T-helper 2 cell treated with Interferon-gamma antibody and Interleukin-4, amounts not matched to agents 100 ng/mL and 5 ng/mL, for 36 hours (primary cell): ENCODE measurements around the gene KMT5B. TPM values are rescaled to one million over a fixed set of nuclear protein-coding genes. Genes with fewer than 3 reads are reported as not detected.

Experiments used
- intact Hi-C: fragments of 100-400 bp; cut with micrococcal nuclease; formaldehyde crosslinking; loops from one replicate; pipeline ENCODE4 v1.15.1; 2023
- total RNA-seq: library from RNA; stranded (reverse); gene quantifications from 2 replicates; pipeline ENCODE4 v1.2.3, GENCODE V29; 2022

KMT5B gene
- total RNA-seq, 1 donor from 2014 or later, result 26.1 TPM

DNA sequence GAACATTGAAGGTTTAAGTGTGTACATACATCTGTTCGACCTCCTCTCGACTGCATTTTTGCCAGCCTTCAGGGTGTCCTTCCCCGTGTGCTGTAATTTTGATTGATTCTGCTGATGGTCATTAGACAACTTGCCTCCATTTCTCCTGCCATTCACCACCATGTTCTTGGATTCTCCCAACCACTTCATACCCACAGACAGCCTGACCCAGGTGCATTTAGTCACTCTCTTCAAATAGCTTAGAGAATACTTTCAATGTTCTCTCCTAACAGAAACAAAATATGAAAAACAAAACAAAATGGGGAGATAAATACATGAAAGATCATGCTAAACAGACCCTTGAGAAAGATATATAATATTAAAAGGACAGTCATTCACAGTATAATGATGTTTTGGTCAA, 23.2 kb downstream of the KMT5B start:
- intact Hi-C loops, result no loop called here

DNA sequence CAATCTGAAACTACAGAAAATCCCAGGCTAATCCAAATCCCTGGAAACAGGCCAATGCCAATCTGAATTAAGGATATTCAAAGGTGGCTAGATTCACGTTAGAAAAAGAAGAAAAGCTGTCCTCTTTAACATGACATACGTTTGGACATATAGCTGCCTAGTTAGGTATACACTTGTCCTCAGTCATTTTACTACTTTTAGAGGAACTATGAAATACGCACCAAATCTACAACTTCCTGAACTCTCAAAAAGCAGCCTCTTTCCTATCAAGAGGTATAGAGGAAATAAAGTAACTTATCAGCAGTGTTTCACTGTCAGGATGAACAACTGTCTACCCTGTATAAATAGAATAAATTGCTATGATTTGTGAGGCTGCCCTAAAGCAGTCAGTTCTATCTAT, 24.0 kb downstream of the KMT5B start:
- intact Hi-C loops, result no loop called here

DNA sequence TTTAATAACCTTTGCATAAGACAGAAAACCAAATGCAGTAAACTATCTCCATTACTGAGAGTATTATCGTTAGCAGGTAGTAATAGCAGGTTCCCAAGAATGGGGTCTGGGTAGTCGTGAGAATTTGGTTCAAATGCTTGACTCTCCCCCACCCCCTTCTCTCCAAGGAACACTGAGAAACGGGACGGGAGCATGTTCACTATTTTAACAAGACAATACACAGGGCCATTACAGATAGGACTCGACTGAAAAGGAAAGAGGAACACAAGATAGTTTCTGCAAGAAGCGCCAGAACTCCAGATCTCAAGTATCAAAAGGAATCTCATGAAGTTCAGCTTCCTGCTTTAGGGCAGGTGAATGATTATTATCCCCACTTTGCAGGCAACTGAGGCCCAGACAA, 27.0 kb downstream of the KMT5B start:
- intact Hi-C loops, result no loop called here

DNA sequence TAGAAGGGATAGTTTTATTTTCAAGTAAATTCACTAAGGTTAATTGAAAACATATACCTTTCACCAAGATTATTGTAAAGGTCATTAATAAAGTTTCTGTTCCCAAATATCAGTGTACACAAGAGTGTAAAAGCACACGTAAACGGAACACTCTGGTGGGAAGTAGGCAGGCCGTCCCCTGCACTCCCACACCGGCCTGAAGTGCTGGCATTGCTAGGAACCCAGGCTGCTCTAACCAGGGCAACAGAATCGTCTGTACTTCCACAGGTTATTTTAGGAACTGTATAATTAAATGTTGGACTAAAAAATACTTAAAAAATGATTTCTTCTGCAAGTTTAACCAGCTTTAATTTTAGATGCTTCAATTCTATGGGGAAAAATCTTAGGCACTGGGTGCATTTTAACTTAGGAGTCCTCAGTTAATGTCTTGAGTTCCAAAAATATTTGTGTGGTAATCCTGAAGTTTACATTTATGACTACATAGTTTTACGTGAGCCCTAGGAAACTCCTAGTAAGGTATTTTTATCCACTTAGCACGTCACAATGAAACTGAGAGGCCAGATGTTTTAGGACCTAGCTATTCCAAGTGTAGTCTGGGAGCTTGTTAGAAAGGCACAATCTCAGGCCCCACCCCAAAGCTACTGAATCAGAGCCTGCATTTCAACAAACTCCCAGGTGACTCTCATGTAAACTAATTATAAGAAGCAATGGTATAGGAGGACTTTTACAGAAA, 31.2 kb downstream of the KMT5B start:
- intact Hi-C loops, result no loop called here

DNA sequence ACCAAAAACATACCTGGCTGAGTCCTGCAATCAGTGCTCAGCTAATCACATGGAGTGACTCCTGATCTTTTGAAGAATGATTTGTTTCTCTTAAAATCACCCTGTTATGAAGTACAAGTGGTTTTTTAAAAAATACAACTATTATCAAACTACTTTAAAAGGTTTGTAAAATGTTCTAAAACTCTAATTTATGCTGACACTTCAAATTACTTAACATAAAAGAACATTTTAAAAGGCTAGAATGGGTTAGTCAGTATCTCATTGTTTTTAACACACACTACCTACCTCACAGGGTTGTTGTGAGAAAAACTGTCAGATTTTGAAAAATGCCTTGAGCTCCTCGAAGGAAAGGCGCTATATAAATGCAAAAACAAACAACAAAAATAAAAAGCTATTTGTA, 33.2 kb downstream of the KMT5B start:
- intact Hi-C loops, result no loop called here

DNA sequence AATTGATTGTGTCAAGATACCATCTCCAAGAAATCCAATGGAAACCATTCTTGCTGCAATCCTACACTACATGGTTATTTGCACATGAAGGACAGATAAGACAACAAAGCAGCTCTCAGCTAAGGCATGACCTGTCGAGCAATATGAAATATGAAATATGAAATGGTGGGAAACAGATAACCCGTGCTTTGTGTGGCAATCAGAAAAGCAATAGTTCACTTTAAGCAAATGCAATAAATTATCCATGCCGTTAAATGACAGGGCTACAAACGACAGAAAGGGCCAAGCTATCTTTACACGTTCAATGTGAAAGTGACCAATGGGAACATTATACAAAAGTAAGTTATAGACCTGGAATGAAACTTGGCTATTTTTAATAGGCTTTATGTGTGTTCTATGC, 35.2 kb downstream of the KMT5B start:
- intact Hi-C loops, result no loop called here

DNA sequence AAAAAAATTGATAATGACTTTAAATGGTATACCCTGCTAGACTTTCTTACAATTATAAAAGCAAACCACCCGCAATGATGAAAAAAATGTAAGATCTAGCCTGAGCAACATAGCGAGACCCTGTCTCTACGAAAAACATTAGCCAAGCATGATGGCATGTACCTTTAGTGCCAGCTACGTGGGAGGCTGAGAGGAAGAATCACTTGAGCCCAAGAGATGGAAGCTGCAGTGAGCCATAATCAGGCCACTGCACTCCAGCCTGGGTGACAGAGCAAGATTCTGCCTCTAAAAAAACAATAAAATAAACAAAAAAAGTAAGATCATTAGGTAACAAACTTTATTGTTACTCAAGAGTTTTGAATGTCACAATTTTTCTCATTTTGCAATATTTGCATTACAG, 39.2 kb downstream of the KMT5B start:
- intact Hi-C loops, result no loop called here

DNA sequence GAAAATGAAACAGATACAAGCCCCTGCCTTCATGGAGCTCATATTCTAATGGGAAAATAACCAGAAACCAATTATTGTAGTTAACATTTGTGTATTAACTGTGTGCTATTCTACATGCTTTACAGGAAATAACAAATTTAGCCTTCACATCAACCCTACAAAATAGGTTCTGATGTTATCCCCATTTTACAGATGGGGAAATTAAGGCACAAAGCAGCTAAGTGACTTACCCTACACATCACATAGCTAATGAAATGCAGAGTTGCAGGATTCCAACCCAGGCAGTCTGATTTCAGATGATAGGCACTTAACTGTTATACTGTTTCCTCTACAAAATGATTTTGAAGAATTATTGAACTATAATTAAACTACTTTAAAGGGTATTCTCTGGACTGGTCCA, 43.7 kb downstream of the KMT5B start:
- intact Hi-C loops, result no loop called here

DNA sequence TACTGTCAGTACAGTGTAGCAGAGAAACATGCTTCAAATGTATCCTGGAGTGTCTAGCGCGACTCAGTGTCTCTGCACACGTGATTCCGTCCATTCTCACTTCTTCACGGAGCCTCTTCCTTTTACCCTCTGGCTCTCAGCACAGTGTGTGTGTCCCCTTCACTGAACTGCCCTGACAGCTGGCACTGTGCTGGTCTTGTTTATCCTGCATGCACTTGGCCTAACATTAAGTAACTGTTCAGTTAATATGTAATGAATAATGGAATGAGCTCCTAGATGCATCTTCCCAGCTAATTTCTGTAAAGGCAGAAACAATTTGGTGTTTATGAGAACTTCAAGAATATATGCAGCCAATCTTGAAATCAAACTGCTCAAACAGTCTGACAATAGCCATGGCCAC, 44.4 kb downstream of the KMT5B start:
- intact Hi-C loops, result no loop called here

DNA sequence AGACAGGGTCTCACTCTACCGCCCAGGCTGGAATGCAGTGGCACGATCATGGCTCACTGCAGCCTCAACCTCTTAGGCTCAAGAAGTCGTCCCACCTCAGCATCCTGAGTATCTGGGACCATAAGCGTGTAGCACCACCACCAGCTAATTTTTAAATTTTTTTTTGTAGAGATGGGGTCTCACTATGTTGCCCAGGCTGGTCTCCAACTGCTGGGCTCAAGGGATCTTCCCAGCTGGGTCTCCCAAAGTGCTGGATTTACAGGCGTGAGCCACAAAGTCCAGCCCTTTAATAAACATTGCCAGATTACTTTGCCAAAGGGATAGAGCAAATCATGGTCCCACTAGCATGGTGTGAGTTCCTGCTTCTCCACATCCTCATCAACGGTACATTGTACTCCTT, 45.6 kb downstream of the KMT5B start:
- intact Hi-C loops, result no loop called here

DNA sequence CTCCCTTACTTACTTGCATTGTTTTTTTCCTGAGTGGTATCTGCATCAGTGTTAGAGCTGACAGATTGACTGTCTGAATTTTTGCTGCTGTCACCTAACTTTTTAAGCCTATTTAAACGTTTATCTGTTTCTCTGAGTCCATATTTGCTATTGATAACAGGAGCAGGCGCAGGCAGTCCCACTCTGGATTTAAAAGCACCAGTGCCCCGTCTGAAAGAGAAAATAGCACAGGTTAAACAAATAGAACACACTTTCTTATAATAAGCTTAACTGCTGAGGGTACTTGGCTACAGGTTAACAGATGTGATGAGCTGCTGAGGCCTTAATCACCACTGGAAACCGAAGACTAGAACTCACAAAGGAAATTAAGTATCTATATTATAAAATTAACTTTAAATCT, 46.1 kb downstream of the KMT5B start:
- intact Hi-C loops, result no loop called here

DNA sequence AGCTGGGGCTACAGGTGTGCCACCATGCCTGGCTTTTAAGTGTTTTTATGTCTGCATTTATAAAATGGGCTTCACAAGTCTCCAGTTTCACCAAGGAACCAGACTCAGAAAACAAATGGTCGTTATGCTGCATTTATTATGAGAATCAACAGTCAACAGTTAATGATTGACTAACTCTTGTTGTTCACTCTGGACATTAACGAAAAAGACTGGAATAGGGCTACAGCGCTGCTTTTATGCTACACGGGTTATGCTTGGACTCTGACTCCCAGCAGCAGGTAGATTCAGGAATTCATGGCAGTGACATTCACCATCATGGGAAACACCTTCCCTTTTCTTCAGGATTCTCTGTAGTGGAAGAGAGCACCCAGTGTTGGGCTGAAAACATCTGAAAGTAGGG, 47.5 kb downstream of the KMT5B start:
- intact Hi-C loops, result no loop called here

DNA sequence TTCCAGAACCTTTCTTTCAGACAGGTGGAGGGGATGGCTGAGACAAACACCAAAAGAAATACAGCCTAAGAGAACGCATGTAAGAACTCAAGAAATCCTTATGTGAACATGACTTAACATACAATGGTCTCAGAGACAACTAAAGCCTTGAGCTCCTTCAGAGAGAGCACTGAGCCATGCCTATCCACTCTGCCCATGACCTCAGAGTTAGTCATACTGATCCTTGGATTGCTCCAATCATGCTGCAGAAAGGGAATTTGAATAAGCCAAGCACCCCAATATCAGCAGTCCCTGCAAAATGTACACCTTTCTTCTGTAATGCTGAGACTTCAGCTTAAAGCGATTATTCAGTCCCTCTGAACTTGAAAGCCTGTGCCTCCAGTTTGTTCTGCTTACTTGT, 48.7 kb downstream of the KMT5B start:
- intact Hi-C loops, result no loop called here

DNA sequence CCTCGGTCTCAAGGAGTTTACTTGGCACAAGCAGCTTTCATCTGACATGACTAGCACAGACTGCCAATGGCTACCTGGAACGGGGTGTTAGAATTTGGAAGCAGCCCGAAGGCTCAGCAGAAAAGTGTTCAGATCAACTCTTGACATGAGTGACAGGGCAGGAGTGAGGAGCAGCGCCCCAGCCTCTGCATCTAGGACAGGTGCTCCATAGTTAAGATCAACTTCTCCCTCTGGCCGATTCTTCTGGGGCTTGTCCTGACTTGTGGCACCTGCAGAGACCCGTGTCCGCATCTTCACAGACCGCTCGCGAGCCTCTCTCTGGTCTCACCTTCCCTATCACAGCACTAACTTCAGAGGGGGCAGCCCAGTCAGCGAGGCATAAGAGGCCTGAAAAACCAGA, 49.4 kb downstream of the KMT5B start:
- intact Hi-C loops, result no loop called here

DNA sequence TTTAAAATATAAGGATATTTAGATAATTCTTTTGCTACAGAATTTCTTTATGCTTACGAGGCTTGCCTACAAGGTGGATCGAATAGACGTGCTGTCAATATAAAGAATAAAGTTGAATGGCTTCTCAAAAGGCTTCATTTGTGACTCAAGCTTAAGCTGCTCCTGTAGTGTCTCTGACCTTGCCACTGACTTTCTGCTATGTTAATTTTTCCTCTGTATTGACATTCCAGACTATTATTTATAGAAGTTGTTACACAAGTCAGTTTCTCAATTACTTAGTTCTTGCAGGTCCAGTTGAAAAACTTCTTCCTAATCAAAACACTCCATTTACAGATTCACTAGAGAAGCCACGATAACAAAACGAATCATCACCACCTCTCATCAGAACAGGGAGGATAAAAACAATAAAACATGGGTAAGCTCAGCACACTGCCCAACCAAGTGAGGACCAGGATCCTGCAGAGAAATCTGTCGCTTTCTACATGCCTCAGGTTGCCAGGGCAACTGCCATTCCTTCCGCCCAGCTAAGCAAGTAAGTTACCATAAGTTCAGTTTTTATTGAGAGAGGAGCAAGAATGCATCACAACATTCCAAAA, 52.9 kb downstream of the KMT5B start:
- intact Hi-C loops, result no loop called here

DNA sequence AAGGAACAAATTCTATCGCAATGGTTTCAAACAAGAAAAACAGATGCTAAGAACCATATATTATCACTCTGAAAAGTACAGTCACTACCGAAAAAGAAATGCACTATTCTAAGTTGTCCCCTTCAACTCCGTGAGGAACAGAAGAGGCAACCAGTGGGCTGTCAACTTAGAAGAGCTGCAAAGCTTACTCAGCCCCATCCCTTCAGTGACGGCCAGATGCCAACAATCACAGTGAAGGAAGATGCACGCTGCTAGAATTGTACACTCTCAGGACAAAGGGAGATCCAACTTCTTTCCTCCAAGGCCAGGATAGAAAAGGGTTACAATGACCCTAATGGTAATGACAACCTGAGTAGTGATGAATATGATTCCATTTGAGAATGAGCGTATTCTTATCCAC, 53.4 kb downstream of the KMT5B start:
- intact Hi-C loops, result no loop called here

DNA sequence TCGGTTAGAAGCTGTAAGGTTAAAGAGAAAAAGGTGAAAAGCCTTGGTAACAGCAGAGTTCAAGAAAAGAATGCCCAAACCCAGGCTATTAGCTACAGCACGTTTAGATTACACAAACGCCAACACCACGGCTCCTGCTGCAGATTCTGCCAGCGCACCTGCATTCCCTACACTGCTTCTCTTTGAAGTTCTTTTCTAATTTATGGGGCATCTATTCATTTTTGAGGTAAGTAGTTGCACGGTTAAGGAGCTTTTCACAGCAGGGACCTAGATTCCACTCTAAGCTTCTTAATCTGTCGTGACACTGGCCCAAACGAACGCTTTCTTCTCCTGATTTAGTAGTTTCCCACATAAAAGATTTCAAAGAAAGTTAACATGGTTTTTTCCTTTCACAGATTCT, 53.9 kb downstream of the KMT5B start:
- intact Hi-C loops, result no loop called here

DNA sequence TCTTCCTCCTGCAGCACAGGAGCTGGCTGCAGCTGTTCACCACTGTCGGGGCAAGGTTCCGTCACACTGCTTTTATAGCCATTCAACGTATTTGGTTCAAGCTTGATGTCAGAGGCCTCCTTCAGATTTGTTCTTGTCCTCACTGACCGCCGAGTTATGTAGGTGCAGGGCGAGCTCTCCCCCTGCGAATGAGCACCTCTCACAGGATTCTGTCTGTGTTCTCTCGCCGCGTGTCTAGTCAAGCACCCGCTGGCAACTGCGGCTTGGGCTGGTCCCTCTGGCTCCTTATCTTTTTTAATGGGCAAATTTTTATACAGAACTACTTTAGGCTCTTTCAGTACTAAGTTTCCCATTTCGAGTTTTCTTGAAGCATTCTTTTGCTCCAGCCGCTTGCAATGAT, 54.5 kb downstream of the KMT5B start:
- intact Hi-C loops, result no loop called here

DNA sequence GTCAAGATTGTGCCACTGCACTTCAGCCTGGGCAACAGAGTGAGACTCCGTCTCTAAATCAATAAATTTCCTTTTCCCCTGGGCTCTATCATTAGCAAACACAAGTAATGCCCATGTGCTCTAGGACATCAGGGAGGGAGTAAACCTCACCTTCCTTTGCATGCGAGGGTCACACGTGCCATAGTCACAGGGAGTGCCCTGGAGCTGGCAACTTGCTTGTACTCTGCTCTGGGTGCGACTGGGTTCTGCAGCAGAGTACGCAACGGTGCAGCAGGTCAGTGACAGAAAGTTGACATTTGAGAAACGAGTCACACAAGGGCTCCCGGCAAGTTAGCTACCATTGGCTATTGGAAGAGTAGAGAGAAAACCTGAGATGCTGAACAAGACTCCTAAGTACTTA, 59.4 kb downstream of the KMT5B start:
- intact Hi-C loops, result no loop called here

DNA sequence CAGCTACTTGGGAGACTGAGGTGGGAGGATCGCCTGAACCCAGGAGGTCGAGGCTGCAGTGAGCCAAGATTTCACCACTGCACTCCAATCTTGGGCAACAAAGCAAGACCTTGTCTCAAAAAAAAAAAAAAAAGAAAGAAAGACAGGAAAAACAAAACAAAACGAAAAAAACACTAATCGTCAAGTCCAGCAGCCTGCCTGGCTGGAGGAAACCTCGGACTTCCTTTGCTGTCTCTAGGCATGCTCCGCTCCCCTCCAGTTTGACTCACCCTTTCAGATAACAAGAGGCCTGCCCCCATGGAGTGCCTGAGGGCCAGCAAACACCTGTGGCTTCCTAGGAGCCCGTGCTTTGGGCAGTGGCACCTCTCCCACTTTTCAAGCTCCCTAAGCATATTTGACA, 63.1 kb downstream of the KMT5B start:
- intact Hi-C loops, result no loop called here

DNA sequence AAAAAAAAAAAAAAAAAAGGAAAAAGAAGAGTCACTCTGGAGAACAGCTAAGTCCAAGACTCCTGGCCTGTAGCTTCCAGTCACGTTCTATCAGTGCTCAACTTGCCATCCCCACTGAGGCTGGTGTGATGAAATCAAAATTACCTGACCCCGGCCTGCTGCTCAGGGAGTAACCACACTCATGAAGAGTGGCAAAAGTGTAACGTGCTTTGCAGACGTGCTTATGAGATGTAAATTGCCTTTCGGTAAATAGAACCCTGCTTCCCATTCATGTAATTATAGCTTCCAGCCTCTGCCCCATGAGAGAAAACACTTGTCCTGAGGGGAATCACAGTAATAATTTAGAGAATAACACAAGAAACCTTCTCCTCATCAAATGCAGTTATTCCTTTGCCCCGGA, 63.7 kb downstream of the KMT5B start:
- intact Hi-C loops, result no loop called here

DNA sequence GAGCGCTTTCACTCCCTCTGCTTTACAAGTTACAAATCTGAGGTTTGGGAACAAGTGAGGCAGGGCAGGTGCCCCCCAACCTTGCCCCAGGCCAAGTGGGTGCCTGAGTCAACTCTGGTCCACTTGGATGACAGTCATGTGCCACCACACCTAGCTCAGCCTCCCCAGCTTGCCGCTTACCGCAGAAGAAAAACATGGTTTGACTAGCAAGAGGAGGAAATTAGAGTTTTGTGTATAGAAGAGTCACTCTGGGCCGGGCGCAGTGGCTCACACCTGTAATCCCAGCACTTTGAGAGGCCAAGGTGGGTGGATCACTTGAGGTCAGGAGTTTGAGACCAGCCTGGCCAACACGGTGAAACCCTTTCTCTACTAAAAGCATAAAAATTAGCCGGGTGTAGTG, 64.2 kb downstream of the KMT5B start:
- intact Hi-C loops, result no loop called here

DNA sequence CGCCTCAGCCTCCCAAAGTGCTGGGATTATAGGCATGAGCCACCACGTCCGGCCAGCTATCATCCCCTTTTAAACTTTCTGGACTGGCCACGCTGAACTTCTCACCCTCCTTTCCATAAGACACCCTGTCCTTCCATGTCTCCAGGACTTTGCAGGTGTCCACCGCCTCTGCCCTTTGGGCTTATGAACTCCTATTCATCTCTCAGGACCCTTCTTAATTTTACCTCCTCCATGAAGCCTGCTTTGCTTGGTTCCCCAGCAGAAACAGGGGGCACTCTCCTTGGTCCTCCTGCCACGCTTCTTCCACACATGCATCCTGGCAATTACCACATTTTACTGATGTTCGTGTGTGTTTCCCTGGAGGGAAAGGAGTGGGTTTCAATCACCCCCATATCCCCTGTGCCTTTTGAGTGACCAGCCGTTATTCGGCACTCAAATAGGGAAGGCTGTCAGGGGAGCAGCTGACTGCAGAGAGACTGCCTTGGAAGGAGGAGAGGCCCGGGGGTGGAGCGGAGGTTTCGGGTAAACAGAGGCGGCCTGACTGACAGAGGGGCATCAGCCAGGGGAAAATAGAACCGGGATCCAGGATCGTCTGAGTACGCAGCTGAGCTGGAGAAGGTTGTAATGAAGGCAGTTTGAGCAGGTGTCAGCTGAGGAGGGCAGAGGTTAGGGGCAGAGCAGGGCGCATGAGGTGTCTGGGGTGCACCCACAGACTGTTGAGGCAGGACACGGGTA, 64.9 kb downstream of the KMT5B start:
- intact Hi-C loops, result no loop called here
